H1 (cell line): ENCODE measurements around the gene NET1. TPM values are rescaled to one million over a fixed set of nuclear protein-coding genes. Genes with fewer than 3 reads are reported as not detected.
"Not testable (repeated sequence)": the region's sequence is repeated elsewhere in the genome, so short reads cannot be mapped to it uniquely, and the experiment has no call there.

Experiments
- CTCF ChIA-PET: fragments of 300-600 bp; sonication (Branson Sonifier 250); formaldehyde crosslinking; loops from one replicate; lab custom pipeline; 2021; ENCODE audit not compliant: partially characterized antibody; lab: Charles Lee
- POLR2A ChIA-PET: fragments of 300-600 bp; sonication (Branson Sonifier 250); formaldehyde crosslinking; loops from one replicate; lab custom pipeline; 2021; ENCODE audit warnings: inconsistent platforms; ENCODE audit not compliant: partially characterized antibody; lab: Charles Lee
- DNase-seq, 2 experiments: peaks; one replicate each; pipeline versions ENCODE4 v3.0.0 to v3.0.0-alpha.2; 2010 to 2022; ENCODE audit warnings: low spot score in 2 of 2, low read depth in 1 of 2, mixed read lengths in 1 of 2
- FAIRE-seq: peaks from 2 replicates; lab custom pipeline; 2011; peaks lifted over from hg19 to GRCh38; lab: Jason Lieb, UNC
- H2AFZ ChIP-seq: 2 replicates; pipeline ENCODE4 v1.8.1; 2012; ENCODE audit warnings: low read length, inconsistent platforms
- H2AK5ac ChIP-seq: 2 replicates; pipeline ENCODE4 v1.6.1; 2013; ENCODE audit warnings: low read depth, low read length
- H2BK120ac ChIP-seq: replicated peaks from 2 replicates; pipeline ENCODE3; 2013; ENCODE audit warnings: low read depth, low read length, inconsistent platforms
- H2BK12ac ChIP-seq: 2 replicates; pipeline ENCODE4 v1.6.1; 2013; ENCODE audit warnings: low read depth, low read length
- H2BK15ac ChIP-seq: 2 replicates; pipeline ENCODE4 v1.6.1; 2013; ENCODE audit warnings: low read length
- H2BK20ac ChIP-seq: 2 replicates; pipeline ENCODE4 v1.6.1; 2013; ENCODE audit warnings: low read length
- H2BK5ac ChIP-seq: 2 replicates; pipeline ENCODE4 v1.6.1; 2013; ENCODE audit warnings: low read depth, low read length
- H3K14ac ChIP-seq: 2 replicates; pipeline ENCODE4 v1.6.1; 2013; ENCODE audit warnings: inconsistent platforms; ENCODE audit not compliant: insufficient read length
- H3K18ac ChIP-seq: 2 replicates; pipeline ENCODE4 v1.6.1; 2013; ENCODE audit warnings: low read length; ENCODE audit errors: extremely low read depth
- H3K23ac ChIP-seq: 2 replicates; pipeline ENCODE4 v1.6.1; 2013; ENCODE audit warnings: inconsistent platforms; ENCODE audit not compliant: insufficient read length
- H3K23me2 ChIP-seq: 2 replicates; pipeline ENCODE4 v1.6.1; 2013; ENCODE audit warnings: low read depth, low read length
- H3K27ac ChIP-seq: 2 replicates; pipeline ENCODE4 v1.6.1; 2011; ENCODE audit warnings: low read depth, low read length, inconsistent platforms
- H3K27me3 ChIP-seq, 4 experiments: replicated peaks in 1 of 4; 1 replicate in 1 of 4; 2 replicates in 3 of 4; pipeline versions ENCODE4 v1.6.1 to v1.8.1; 2011 to 2013; ENCODE audit warnings: low read length in 3 of 4, mild to moderate bottlenecking in 3 of 4, inconsistent platforms in 2 of 4, mixed read lengths in 2 of 4, moderate library complexity in 1 of 4; ENCODE audit not compliant: control insufficient read depth in 3 of 4, insufficient read depth in 3 of 4; ENCODE audit errors: extremely low read depth in 1 of 4
- H3K36me3 ChIP-seq, 4 experiments: 2 replicates each; pipeline versions ENCODE4 v1.6.1 to v1.8.1; 2011 to 2013; ENCODE audit warnings: mild to moderate bottlenecking in 4 of 4, low read length in 3 of 4, moderate library complexity in 2 of 4, control low read depth in 1 of 4, inconsistent platforms in 1 of 4; ENCODE audit not compliant: insufficient read depth in 4 of 4, control insufficient read depth in 2 of 4
- H3K4ac ChIP-seq: replicated peaks from 2 replicates; pipeline ENCODE3; 2013; ENCODE audit warnings: low read length, low read depth, mixed read lengths, inconsistent platforms; ENCODE audit not compliant: insufficient read length
- H3K4me1 ChIP-seq, 4 experiments: replicated peaks in 1 of 4; 1 replicate in 1 of 4; 2 replicates in 3 of 4; pipeline versions ENCODE4 v1.6.1 to v1.8.1; 2011 to 2013; ENCODE audit warnings: low read length in 3 of 4, inconsistent platforms in 2 of 4, mixed read lengths in 1 of 4; ENCODE audit not compliant: insufficient read depth in 4 of 4, control insufficient read depth in 3 of 4
- H3K4me2 ChIP-seq, 2 experiments: 2 replicates each; pipeline versions ENCODE4 v1.6.1 to v1.8.1; 2011 to 2013; ENCODE audit warnings: low read depth in 2 of 2, low read length in 2 of 2, control low read depth in 1 of 2, inconsistent platforms in 1 of 2, mild to moderate bottlenecking in 1 of 2; ENCODE audit not compliant: insufficient read depth in 1 of 2
- H3K4me3 ChIP-seq, 4 experiments: fragments of 200-600, 300-600 bp in 1 of 4; sonication (generic), shearing (Covaris generic), sonication (Bioruptor Twin) in 1 of 4; 2 replicates each; pipeline versions ENCODE4 v1.5.1 to v1.8.1; 2011 to 2016; ENCODE audit warnings: low read length in 4 of 4, low read depth in 3 of 4, control low read depth in 2 of 4, inconsistent platforms in 2 of 4, mild to moderate bottlenecking in 2 of 4, mixed read lengths in 1 of 4, moderate library complexity in 1 of 4; ENCODE audit not compliant: insufficient read depth in 2 of 4; ENCODE audit errors: extremely low read depth in 1 of 4
- H3K56ac ChIP-seq: replicated peaks from 2 replicates; pipeline ENCODE3; 2013; ENCODE audit warnings: low read depth, mild to moderate bottlenecking, mixed read lengths, low read length, inconsistent platforms; ENCODE audit not compliant: insufficient read length
- H3K79me1 ChIP-seq: 2 replicates; pipeline ENCODE4 v1.6.1; 2013; ENCODE audit warnings: low read depth, low read length, control low read depth
- H3K79me2 ChIP-seq, 2 experiments: 2 replicates each; pipeline versions ENCODE4 v1.6.1 to v1.8.1; 2012 to 2013; ENCODE audit warnings: low read length in 2 of 2, mild to moderate bottlenecking in 2 of 2, inconsistent platforms in 1 of 2; ENCODE audit not compliant: insufficient read depth in 2 of 2, control insufficient read depth in 1 of 2
- H3K9ac ChIP-seq, 4 experiments: replicated peaks in 1 of 4; 1 replicate in 1 of 4; 2 replicates in 3 of 4; pipeline versions ENCODE4 v1.6.1 to v1.8.1; 2011 to 2013; ENCODE audit warnings: low read depth in 3 of 4, low read length in 3 of 4, control low read depth in 2 of 4, mild to moderate bottlenecking in 2 of 4, moderate library complexity in 2 of 4, inconsistent platforms in 1 of 4; ENCODE audit errors: extremely low read depth in 1 of 4
- H3K9me3 ChIP-seq, 2 experiments: 2 replicates each; pipeline versions ENCODE4 v1.6.1 to v1.8.1; 2012 to 2013; ENCODE audit warnings: mild to moderate bottlenecking in 2 of 2, moderate library complexity in 2 of 2, control low read depth in 1 of 2, inconsistent platforms in 1 of 2, low read depth in 1 of 2, low read length in 1 of 2, mixed read lengths in 1 of 2; ENCODE audit not compliant: insufficient read depth in 2 of 2
- H4K20me1 ChIP-seq, 2 experiments: replicated peaks in 1 of 2; 2 replicates each; pipeline versions ENCODE3 to v1.8.1; 2011 to 2013; ENCODE audit warnings: inconsistent platforms in 2 of 2, low read length in 2 of 2, mild to moderate bottlenecking in 1 of 2; ENCODE audit not compliant: insufficient read depth in 2 of 2, control insufficient read depth in 1 of 2
- H4K5ac ChIP-seq: 2 replicates; pipeline ENCODE4 v1.6.1; 2013; ENCODE audit warnings: low read length, low read depth, mixed read lengths, inconsistent platforms; ENCODE audit not compliant: insufficient read length
- H4K8ac ChIP-seq: 2 replicates; pipeline ENCODE4 v1.8.0; 2013; ENCODE audit warnings: mild to moderate bottlenecking, moderate library complexity, low read length, inconsistent platforms; ENCODE audit not compliant: insufficient read depth; ENCODE audit errors: extremely low read depth
- H4K91ac ChIP-seq: replicated peaks from 2 replicates; pipeline ENCODE3; 2013; ENCODE audit warnings: low read length, mixed read lengths, inconsistent platforms; ENCODE audit not compliant: insufficient read length
- WGBS, 2 experiments: shearing (Covaris generic) in 1 of 2; methylation state at CpG; one replicate each; pipeline versions ENCODE4 v1.1.6 to v1.1.7; 2013 to 2015; ENCODE audit warnings: low lambda C conversion rate in 2 of 2, mixed read lengths in 2 of 2, inconsistent platforms in 1 of 2, low coverage in 1 of 2, missing lambda C conversion rate in 1 of 2; ENCODE audit not compliant: insufficient replicate concordance in 2 of 2, insufficient coverage in 1 of 2, insufficient read length in 1 of 2; ENCODE audit errors: extremely low coverage in 1 of 2, missing lambda C conversion rate in 1 of 2; 5-methylcytosine and 5-hydroxymethylcytosine counted together
- polyA plus RNA-seq, 7 experiments: library from polyadenylated mRNA; depleted of rRNA in 3 of 7; stranded (reverse) in 5 of 7; unstranded in 2 of 7; fragments of >200 nt in 5 of 7; fragments of 200-250 nt in 2 of 7; gene quantifications; 1 replicate in 5 of 7; 2 replicates in 1 of 7; 4 replicates in 1 of 7; pipeline versions ENCODE4 v1.2.1 to v1.2.3, GENCODE V29; 2011 to 2013; ENCODE audit warnings: missing spikeins in 2 of 7, mixed read lengths in 2 of 7
- total RNA-seq: library from RNA; stranded (reverse); fragmentation: NEBNext Ultra II Directional; extraction: Animal tissue kit (Norgen Biotek cat#: 25700); gene quantifications from 2 replicates; pipeline ENCODE4 v1.2.1, GENCODE V29; 2021

The NET1 gene
- total and polyA plus RNA-seq, 2 of the 8 experiments (the other 6 are each of a cell fraction or from before 2014, with no cell fraction given): 21.5 to 117 TPM

DNA sequence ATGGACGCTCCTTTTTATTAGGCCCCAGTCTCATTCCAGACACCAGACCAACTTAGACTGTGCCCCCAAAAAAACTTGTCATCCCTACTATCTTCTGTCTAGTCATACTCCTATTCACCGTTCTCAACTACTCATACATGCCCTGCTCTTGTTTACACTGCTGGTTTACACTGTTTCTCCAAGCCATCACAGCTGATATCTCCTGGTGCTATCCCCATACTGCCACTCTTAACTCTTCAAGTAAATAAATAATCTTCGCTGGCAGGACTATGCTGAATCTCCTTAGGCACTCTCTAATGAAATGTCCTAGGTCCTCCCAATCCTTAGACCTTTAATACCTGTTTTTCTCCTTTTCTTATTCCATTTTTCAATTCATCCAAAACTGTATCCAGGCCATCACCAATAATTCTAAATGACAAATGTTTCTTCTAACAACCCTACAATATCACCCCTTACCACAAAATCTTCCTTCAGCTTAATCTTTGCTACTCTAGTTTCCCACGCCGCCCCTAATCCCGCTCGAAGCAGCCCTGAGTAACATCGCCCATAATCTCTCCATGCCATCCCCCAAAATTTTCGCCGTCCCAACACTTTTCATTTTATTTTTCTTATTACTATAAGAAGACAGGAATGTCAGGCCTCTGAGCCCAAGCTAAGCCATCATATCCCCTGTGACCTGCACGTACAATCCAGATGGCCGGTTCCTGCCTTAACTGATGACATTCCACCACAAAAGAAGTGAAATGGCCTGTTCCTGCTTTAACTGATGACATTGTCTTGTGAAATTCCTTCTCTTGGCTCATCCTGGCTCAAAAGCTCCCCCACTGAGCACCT lies 63.8 kb downstream of the NET1 start:
- H2BK12ac ChIP-seq: not testable (repeated sequence)
- CTCF ChIA-PET: interaction anchor here (1.2 to 1.6 kb wide), 4 partner anchors 9 to 33 kb away, joined by 3 to 9 read pairs (median 4); no protein-coding TSS in a partner anchor
- H3K4me2 ChIP-seq: 0 out of 4 replicates have a peak overlapping the region, but pooled peaks of 1 of the 2 experiments have one; percentile 56

More for the DNA sequence above, 63.8 kb downstream of the NET1 start:
- peak overlapping the region; percentile 80; the same call in 1 of the 2 replicates for H2BK20ac ChIP-seq
- H3K79me2 ChIP-seq, H3K14ac ChIP-seq, H3K56ac ChIP-seq, H3K23me2 ChIP-seq, H3K27ac ChIP-seq, FAIRE-seq, H2BK15ac ChIP-seq, H3K27me3 ChIP-seq, H3K4ac ChIP-seq, H3K79me1 ChIP-seq, DNase-seq, H2AFZ ChIP-seq, H4K91ac ChIP-seq, H3K36me3 ChIP-seq, H3K9me3 ChIP-seq, H3K4me3 ChIP-seq, H2BK120ac ChIP-seq, H4K5ac ChIP-seq, H4K20me1 ChIP-seq, H2AK5ac ChIP-seq, H4K8ac ChIP-seq, H3K23ac ChIP-seq, H3K9ac ChIP-seq: not testable (repeated sequence)
- POLR2A ChIA-PET: interaction anchor here (0.8 to 5.3 kb wide), 10 partner anchors 9 to 72 kb away, joined by 3 to 44 read pairs (median 4); no protein-coding TSS in a partner anchor
- H3K18ac ChIP-seq: peak overlapping the region; percentile 93; the same call in 1 of the 2 replicates
- H2BK5ac ChIP-seq: peak overlapping the region; percentile 71; the same call in 1 of the 2 replicates
- 77% methylated on average over 12 of the region's 12 CpGs; no CpG with 5 or more reads in 1 of the 2 experiments for WGBS, 2 experiments
- peaks cover 3 to 14% (median 8%) of the 10 kb centered on the region in 4 experiments for H3K4me1 ChIP-seq
